Posterior cingulate gyrus (tissue), 11 donors: ENCODE results near the gene GRID1.

Experiments
- DNase-seq, 10 donors: peaks; one replicate each; pipeline versions ENCODE4 v3.0.0 to v3.0.0-alpha.2; 2020 to 2021; ENCODE audit warnings: mixed read lengths in 3 of 10
- intact Hi-C: fragments of 100-400 bp; cut with DNase I; formaldehyde crosslinking; loops from one replicate; pipeline ENCODE4 v1.15.1; 2023

Gene GRID1

DNA sequence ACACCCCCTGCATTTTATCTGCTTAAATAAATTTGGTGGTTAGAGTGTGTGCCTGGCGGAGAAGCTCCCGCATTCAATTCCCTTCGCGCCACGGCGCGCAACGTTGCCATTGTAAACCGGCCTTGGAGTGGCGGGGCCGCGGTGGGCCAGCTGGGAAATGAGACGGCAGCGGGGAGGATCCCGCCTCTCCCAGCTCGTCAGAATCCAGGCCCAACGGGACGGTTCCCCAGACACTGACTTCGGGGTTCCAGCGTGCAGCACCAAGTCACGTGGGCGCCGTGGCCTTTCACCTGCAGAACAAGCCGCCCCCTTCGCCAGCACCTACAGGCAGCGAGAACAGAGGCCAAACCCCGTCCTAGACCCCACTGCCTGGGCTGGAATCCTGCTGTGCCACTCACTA is 103.4 kb downstream of the GRID1 start:
- DNase-seq: peak in 6 of 10 donors; percentile 39 to 95 (median 60)
- intact Hi-C loops: loop anchor here (2.0 to 10.0 kb wide), 2 partner anchors 52 to 104 kb away; partner anchors contain the start of gene GRID1

DNA sequence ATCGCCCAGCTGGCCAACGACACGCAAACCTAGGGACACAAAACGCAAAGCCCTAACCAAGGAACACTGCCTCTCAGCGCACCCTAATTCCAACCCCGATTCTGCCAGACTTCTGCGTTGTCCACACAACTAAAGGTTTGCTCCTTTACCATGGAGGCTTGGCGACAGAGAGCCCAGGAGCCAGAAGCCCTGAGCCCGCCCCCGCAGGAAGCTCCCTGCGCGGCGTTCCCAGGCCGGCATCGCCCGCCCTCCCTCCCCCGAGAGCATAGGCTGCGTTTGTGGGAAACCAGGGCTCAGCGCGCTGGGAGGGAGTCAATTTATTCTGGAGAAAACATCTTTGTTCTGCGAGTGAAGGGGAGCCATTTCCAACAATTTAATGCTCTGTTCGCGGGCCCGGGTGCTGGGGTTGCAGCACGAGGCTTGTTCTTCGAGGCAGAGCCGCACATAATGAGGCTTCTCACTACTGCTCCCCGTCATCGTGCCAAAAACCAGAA is 103.9 kb downstream of the GRID1 start:
- peak in 9 of 10 donors; percentile 70 to 97 (median 75) for DNase-seq
- intact Hi-C loops: loop anchor here (2.0 to 10.0 kb wide), 2 partner anchors 52 to 104 kb away; partner anchors contain the start of gene GRID1

DNA sequence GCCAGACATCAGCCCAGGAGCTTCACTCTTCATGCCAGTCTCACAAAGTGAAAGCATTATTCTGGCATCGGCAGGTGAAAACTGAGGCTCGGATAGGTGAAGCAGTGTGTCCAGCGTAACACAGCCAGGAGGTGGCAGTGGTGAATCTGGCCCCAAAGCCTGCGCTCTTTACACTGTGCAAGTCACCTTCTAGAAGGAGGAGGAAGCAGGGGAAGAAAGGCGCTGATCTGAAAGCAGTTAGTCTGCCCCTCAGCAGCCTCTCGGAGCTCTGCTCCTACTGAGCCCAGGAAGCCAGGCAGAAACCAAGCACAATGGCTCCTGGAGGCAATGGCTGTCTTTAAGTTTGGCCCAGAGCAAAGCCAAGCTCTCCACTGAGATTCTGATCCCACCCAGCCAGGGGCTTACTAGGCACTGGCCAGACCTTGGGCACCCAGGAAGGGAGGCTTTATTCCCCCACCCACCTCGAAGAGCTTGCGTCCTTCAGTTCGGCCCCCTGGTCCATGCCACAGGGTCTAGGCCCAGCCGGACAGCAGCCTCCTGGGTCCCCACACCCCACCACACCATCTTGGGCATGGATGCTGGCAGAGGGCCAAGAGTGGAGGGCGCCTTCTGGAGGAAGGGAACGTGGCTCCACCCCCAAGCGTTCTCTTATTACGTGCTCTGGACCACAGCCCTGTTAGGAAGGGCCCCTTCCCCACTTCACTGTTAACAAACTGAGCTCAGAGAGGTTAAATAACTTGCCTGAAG is 104.5 kb downstream of the GRID1 start:
- intact Hi-C loops: loop anchor here (2.0 to 10.0 kb wide), 2 partner anchors 53 to 105 kb away; partner anchors contain the start of gene GRID1
- peak in 5 of 10 donors; percentile 30 to 93 (median 45) for DNase-seq

DNA sequence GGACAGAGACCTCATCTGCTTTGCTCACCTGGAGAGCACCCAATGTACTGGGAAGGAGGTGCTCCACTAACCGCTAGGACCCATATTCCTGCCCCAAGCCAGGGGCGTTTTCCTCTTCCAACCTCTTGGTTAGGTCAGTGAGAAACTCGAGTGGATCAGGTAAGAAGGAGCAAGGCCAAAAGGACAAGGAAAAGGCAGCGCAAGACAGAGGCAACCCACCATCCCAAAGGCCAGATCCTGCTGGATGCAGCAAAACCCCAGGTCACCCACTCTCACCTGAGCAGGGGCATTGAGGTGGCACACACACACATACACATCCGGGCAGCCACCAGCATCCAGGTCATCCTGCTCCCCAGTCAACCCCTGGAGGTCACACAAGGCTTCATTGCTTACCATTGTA is 105.1 kb downstream of the GRID1 start:
- intact Hi-C loops: loop anchor here (10.0 kb wide), 1 partner anchor 53 kb away; no protein-coding TSS in a partner anchor
- DNase-seq: peak in 1 of 10 donors; percentile 57

DNA sequence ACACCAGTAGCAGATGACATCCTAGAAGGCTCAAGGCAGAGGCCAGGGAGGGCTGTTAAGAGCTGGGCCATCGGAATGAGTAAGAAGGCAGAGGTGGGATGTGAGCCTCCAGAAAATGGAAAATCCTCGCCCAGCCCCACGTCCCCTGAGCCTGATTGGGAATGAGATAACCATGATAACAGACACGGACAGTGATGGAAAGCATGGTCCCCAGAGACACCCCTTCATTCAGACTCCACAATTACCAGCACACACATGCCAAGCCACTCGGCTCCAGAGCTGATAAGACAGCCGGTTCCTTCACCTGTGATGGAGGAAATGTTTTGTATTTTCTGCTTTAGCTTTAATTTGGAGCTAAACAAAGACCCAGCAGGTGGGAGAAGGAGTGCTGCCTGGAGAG is 106.0 kb downstream of the GRID1 start:
- intact Hi-C loops: loop anchor here (10.0 kb wide), 1 partner anchor 54 kb away; no protein-coding TSS in a partner anchor
- no peak for DNase-seq

DNA sequence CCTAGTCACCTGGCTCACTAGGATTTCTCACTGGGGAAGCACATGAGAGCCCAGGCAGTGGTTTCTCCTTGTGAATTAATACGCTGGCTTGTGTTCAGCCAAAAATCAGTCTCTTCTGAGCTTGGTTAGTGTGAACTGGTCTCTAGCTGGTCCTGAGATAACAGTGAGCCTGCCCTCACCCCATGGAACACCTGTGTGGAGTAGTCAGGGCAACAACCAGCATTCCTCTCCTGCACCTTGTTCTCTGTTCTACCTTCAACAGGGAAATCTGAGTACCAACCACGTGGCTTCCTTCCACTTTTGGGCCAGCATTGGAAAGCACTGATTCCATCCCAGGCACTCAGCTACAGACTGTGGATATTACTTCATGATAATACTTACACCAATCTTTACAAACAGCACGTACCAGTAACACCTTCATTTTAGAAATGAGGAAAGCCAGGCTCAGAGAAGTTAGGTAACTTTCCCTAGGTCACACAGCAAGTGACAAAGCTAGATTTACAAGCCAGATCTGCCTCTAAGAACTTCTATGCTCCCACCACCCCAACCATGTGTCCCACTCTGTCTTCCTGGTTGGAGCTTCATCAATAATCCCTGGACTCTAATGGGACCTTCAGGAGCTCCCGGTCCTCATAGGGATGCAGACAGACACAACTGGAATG is 106.6 kb downstream of the GRID1 start:
- intact Hi-C loops: loop anchor here (2.0 to 10.0 kb wide), 2 partner anchors 55 to 81 kb away; no protein-coding TSS in a partner anchor
- no peak for DNase-seq

DNA sequence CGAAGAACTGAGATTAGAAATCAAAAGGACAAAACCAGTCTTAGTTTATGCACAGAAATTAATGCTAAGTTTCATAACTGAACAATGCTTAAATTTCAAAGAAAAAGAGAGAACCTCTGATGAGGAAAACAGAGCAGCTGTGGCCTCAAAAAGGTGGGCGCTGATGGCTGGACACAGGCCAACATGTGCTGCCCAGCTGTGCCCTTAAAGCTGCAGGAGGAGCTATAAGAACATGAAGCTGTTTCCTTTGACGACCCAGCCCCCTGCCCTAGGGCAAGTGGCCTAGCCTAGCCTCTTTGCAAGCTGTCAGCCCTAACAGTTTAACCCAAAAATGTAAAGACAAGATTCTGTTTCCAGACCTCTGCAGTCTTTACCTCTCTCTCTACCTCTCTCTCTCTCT is 107.7 kb downstream of the GRID1 start:
- DNase-seq: peak in 1 of 10 donors; percentile 63
- intact Hi-C loops: loop anchor here (2.0 kb wide), 1 partner anchor 80 kb away; no protein-coding TSS in a partner anchor

DNA sequence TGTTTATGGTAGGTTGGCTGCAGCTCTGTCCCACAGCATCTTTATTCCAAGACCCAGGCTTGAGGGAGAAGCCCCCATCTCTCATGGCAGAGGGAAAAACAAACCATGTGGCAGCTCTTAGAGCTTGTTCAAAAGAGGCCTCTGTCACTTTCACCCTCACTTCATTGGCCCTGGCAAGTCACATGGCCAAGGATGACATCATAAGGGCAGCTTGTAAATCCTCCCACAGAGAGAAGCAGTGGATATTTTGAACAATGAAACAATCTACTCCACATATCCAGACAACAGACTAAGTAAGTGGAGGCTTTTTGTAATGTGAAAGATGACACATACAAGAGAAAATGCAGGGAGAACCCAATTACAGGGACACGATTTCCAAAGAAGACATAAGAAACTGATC is 108.1 kb downstream of the GRID1 start:
- intact Hi-C loops: loop anchor here (2.0 kb wide), 1 partner anchor 80 kb away; no protein-coding TSS in a partner anchor
- peak in 8 of 10 donors; percentile 45 to 97 (median 76) for DNase-seq

DNA sequence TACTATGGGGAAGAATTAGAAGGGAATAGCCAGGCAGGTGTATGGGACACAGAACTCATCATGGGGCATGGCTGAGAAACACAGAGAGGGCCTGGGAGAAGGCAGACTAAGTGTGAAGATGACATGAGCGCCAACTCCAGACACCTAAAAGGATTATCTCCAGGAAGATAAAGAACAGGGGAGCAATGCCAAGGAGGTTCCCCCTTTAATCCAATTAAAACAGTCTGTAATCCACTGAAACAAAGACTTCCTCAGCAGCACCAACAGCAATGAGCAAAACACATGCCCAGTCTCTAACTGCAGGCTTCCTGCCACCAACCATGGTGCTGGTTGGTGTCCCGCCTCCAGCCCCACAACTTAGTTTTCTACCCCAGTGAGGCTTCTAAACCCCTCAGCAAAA is 108.9 kb downstream of the GRID1 start:
- DNase-seq: no peak
- intact Hi-C loops: loop anchor here (2.0 kb wide), 1 partner anchor 79 kb away; no protein-coding TSS in a partner anchor

DNA sequence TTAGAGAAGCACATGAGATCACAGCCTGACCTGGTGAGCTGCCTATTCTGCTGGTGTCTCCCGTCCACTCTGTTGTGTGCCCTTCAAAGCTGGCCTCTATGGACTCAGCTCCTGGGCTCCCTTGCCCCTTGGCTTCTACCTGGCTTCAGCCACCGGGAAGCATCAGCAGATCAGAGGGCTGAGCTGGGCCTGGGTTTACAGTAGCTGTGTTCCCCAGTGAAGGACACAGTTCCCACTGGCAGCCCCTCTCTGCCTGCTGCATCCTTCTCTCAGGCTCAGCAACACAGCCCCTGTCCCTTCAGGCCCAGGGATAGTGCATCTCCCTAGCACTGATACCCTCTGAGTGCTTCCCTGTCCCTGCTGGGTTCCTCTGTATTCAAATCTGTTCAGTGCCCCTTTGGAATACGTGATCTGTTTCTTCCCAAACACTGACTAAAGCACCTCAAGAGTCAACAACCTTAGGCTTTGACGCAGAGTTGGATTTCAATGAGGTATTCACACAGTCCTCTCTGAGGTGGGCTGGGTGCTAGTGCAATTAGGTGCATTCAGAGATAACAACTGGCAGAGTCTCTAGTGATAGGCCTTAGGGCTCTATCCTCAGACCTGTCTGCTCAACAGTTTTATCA is 109.8 kb downstream of the GRID1 start:
- intact Hi-C loops: no loop called here

DNA sequence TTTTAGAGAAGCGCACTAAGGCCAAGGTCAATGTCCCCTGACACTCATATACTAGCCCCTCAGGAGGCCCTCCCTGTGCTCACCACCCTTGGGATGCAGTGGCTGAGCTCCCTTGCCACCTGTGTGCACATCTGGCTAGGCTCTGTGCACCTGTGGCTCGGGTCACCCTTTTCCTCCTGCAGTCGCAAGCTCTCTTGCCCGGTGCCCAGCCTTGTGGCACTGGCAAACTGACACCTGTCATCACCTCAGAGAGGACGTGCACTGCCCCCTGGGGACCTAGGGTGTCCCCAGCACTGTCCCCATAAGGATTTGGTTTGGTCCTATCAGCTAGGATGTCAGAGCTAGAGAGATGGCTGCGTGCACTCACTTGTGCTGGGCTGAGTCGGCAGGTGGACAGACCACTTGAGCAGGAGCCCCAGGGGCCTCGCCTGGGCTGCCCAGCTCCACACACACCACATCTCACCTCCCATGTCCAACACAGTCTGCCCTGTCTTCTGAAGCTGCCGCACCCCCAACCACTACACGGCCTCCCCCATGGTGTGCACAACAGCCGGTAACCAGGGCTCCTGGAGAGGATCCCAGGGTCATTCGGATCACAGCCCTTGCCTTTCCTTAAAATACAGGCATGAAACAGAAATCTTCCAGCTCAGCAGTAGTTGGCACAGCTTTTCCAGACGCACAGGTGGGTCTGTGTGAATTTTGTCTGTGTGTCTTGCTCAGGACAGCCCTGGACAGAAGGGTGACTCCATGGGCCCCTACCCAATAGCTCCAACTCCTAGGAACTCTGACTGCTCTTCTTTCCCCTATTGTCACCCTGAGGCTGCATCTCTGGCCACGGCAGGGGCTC is 111.0 kb downstream of the GRID1 start:
- intact Hi-C loops: no loop called here
- peak in 2 of 10 donors; percentile 7 to 66 for DNase-seq

More for the DNA sequence above, 109.8 kb downstream of the GRID1 start:
- DNase-seq: peak in 1 of 10 donors; percentile 67

DNA sequence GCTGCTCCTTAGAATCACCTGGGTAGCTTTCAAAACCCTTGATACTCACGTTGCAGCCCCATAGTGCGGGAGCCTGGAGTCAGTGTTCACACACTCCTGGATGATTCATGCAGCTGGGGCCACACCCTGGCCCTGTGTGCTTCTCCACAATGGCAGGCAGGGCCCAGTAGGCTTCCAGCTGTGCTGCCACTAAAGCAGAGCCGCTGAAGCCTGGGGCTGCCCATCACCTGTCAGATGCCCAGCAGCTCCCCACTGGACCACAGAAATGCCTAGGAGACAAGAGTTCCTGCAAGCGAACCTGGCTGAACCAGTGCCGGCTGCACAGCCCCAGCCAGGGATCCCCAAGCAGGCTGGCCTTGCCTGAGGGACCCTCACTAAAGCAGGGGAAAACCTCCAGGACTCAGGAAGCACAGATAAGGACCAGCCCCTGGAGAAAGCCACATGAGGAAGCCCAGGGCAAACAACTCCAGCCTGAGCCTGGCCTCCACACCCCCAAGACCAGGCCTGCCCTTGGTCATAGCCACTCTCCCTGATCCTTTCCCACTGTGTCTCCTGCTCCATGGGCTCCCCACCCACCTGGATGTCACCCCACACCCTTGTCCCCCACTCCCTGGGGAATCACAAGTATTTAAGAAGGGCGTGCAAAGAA is 111.9 kb downstream of the GRID1 start:
- intact Hi-C loops: no loop called here
- peak in 2 of 10 donors; percentile 14 to 68 for DNase-seq

DNA sequence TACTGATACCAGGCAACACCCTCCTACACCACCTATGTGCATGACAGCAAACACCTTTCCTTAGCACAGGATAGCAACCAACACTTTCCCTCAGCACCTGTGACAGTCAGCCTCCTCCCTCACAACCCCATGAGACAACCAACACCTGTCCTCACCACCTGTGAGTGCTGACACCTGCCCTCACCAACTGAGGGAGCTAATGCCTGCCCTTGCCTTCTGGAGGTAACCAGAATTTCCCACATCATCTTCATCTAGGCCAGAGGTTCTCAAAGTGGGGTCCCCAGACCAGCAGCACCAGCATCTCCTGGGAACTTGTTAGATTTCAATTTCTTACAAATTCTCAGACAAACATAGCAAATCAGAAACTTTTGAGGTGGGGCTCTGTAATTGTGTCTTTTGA is 112.5 kb downstream of the GRID1 start:
- intact Hi-C loops: no loop called here
- DNase-seq: peak in 1 of 10 donors; percentile 41

DNA sequence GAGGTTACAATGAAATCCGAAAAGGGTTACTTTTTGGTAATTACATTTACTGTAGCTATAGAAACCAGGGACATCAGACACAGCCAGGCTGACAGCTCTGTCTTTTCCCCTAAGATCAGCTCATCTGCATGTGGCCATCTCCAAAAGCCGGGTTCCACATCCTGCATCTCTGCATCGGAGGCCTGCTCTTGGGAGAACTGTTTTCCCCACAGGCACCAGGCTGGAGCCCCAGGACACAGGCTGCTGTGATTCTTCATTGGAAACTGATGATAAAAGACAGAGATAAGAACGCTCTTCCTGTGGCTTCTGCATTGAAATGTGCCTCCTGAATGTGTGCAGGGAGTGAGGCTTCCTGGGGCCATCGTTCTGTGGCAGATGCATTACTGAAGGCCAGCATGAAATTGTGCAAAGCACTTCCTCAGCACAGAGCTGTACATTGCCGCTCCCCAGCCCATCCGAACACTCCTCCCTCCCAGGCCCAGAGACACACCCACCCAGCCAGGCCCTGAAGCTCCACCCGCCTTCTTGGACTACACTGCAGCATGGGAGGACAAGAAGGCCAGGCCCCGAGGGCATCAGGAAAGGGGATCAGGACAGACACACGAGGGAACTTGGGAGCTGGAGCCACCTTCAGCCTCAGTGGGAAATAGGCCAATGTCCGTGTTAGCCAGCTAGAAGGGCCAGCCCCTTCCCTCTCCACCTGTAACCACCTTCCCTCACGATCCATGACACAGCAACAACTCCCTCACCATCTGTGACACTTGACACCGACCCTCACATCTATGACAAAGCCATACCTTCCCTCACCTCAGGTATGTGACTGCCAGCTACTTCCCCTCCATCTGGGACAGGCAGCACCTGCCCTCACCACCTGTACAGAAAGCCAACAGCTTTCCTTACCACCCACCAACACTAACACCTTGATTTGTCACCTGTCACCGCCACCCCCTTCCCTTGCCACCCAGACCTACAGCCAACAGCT is 113.2 kb downstream of the GRID1 start:
- intact Hi-C loops: no loop called here
- DNase-seq: peak in 2 of 10 donors; percentile 23 to 85

DNA sequence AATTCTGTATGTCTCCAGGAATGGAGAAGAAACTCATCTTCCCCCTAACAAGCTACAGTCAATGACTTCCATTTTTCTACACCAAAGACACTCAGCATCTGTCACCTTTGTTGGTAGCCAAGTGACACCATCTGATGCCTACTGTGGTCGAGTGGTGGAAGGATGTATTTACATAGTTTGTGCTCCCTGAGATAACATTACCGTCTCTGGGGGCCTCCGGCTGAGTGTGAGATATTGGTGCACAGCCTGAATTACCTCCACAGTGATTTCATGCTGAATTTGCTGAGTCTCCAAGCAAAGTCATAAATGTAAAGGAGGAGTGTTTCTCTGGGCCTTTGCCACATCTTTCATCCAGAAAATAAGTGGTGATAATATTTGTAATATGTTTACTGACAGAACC is 114.0 kb downstream of the GRID1 start:
- intact Hi-C loops: no loop called here
- DNase-seq: no peak

DNA sequence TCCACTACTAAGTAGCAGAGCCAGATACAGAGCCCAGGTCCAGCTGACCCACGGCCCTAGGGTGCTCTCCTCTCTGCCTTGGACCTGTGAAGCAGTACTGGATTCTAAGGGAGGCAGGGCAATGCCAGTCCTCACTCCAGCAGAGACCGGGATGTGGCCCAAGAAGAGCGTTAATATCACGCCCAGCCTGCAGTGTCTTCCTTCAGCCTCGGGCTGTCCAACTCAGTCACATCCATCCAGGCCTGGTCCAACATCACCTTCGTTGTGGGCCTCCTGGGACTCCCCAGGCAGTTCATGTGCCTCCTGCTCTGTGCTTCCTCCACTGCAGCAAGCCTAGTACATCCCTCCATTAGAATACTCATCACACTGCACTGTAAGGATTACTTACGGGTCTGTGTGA is 114.5 kb downstream of the GRID1 start:
- DNase-seq: peak in 1 of 10 donors; percentile 72
- intact Hi-C loops: no loop called here

DNA sequence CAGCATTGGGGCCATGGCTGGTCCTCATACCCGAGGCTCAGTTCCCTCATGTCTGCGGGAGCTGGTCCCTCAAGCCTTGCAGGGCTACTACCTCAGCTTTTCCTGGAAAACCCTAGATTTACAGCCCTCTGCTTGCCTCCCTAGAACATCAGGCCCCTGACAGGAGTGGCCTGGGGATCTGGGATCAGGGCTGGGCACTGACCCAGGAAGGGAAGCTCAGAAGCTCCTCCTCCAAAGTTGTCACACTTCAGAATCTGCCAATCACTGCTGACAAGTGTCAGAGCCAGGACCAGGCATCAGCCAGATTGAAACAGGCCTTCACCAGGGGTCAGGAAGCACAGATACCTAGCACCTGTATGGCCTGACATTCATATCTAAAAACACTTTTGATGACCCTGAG is 115.2 kb downstream of the GRID1 start:
- DNase-seq: peak in 2 of 10 donors; percentile 8 to 81
- intact Hi-C loops: no loop called here

DNA sequence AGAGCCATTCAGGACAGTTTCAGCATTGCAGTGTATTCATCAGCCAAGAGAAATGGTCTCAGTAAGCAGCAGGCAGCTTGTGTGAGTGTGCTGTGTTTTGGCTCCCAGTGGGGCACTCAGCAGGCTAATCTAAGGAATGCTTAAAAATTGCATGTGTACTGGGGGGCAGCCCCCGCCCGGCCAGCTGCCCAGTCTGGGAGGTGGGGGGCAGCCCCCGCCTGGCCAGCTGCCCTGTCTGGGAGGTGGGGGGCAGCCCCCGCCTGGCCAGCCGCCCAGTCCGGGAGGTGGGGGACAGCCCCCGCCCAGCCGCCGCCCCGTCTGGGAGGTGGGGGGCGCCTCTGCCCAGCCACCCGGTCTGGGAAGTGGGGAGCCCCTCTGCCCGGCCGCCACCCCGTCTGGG is 116.2 kb downstream of the GRID1 start:
- intact Hi-C loops: no loop called here
- DNase-seq: peak in 2 of 10 donors; percentile 26 to 81
